GM12891 (cell line): Measurements from ENCODE around the gene C2orf76.

Experiments
- POLR2A ChIP-seq: IDR thresholded peaks from 2 replicates; pipeline ENCODE4 v1.6.1; 2011; ENCODE audit warnings: low read depth, low read length, control low read depth
- POLR2AphosphoS5 ChIP-seq: IDR thresholded peaks from 2 replicates; pipeline ENCODE4 v1.6.1; 2011; ENCODE audit warnings: low read depth, low read length, control low read depth
- TAF1 ChIP-seq: IDR thresholded peaks from 2 replicates; pipeline ENCODE4 v1.6.1; 2011; ENCODE audit warnings: low read depth, low read length, control low read depth

- TF ChIP-seq POLR2A (no peak), POLR2AphosphoS5 (no peak), TAF1 (no peak)
Observed at GRCh38 chr2:119317554-119317953, 49.1 kb downstream of the C2orf76 start.
